HepG2 (cell line): ENCODE results near the gene SLC4A9. TPM values are rescaled to one million over a fixed set of nuclear protein-coding genes. Genes with fewer than 3 reads are reported as not detected.
A peak's percentile ranks its signal among the peaks of the same experiment; 100 is the strongest.

Experiments used
- AGO2 ChIP-seq: fragments of 200-400 bp; formaldehyde crosslinking; optimal IDR thresholded peaks from 2 replicates; pipeline ENCODE3; 2017; ENCODE audit warnings: mild to moderate bottlenecking, low read depth, low read length, moderate library complexity
- ATF7-NPFF ChIP-seq: sonication (generic); formaldehyde crosslinking; IDR thresholded peaks from 2 replicates; pipeline ENCODE4 v1.8.1; 2023; ENCODE audit warnings: mild to moderate bottlenecking, low read depth, missing genetic modification reagents, moderate library complexity
- DNMT1 ChIP-seq: sonication (generic); formaldehyde crosslinking; IDR thresholded peaks from 2 replicates; pipeline ENCODE4 v1.5.1; 2020; ENCODE audit warnings: mild to moderate bottlenecking, missing genetic modification reagents
- HMG20A ChIP-seq: IDR thresholded peaks from 2 replicates; pipeline ENCODE4 v1.6.1; 2016; ENCODE audit warnings: borderline replicate concordance
- HNF4A ChIP-seq: sonication (generic); formaldehyde crosslinking; IDR thresholded peaks from 2 replicates; pipeline ENCODE4 v1.4.0; 2020; ENCODE audit warnings: missing genetic modification reagents
- KDM2A ChIP-seq: sonication (generic); formaldehyde crosslinking; IDR thresholded peaks from 2 replicates; pipeline ENCODE4 v1.4.0; 2020; ENCODE audit warnings: low read depth, missing genetic modification reagents, borderline replicate concordance
- MXI1 ChIP-seq: IDR thresholded peaks from 3 replicates; pipeline ENCODE4 v1.6.1; 2012; ENCODE audit warnings: low read depth, low read length, inconsistent platforms, borderline replicate concordance
- NONO ChIP-seq, 2 experiments: fragments of 450-650 bp in 1 of 2; sonication (generic) in 1 of 2; formaldehyde crosslinking in 1 of 2; IDR thresholded peaks in 1 of 2; conservative IDR thresholded peaks in 1 of 2; 2 replicates each; pipeline versions ENCODE4 v1.6.1 to v1.8.0; 2017 to 2022; ENCODE audit warnings: mild to moderate bottlenecking in 1 of 2, missing genetic modification reagents in 1 of 2, moderate library complexity in 1 of 2
- NR3C1 ChIP-seq: sonication (generic); formaldehyde crosslinking; IDR thresholded peaks from 2 replicates; pipeline ENCODE4 v1.4.0; 2020; ENCODE audit warnings: missing genetic modification reagents
- POGZ ChIP-seq: sonication (generic); formaldehyde crosslinking; IDR thresholded peaks from 2 replicates; pipeline ENCODE4 v1.4.0; 2020; ENCODE audit warnings: mild to moderate bottlenecking, missing genetic modification reagents
- RFX5 ChIP-seq: IDR thresholded peaks from 2 replicates; pipeline ENCODE4 v1.6.1; 2011; ENCODE audit warnings: low read depth, low read length, improper control_type of control experiment
- SALL1 ChIP-seq: sonication (generic); formaldehyde crosslinking; IDR thresholded peaks from 2 replicates; pipeline ENCODE4 v1.8.0; 2022; ENCODE audit warnings: mild to moderate bottlenecking, missing genetic modification reagents
- SMAD3 ChIP-seq: sonication (generic); formaldehyde crosslinking; IDR thresholded peaks from 2 replicates; pipeline ENCODE4 v1.4.0; 2020; ENCODE audit warnings: missing genetic modification reagents
- TBX3 ChIP-seq: fragments of 450-650 bp; IDR thresholded peaks from 2 replicates; pipeline ENCODE4 v1.6.1; 2017; ENCODE audit warnings: antibody characterized with exemption, mild to moderate bottlenecking, inconsistent platforms, borderline replicate concordance
- THAP11 ChIP-seq: IDR thresholded peaks from 2 replicates; pipeline ENCODE4 v1.6.1; 2016; ENCODE audit warnings: missing biosample characterization, missing genetic modification reagents
- TSC22D2 ChIP-seq: sonication (generic); formaldehyde crosslinking; IDR thresholded peaks from 2 replicates; pipeline ENCODE4 v1.5.1; 2020; ENCODE audit warnings: missing genetic modification reagents, mild to moderate bottlenecking, borderline replicate concordance
- ZBTB20 ChIP-seq: sonication (generic); formaldehyde crosslinking; IDR thresholded peaks from 2 replicates; pipeline ENCODE4 v1.8.1; 2023; ENCODE audit warnings: missing genetic modification reagents, low read depth, mild to moderate bottlenecking, borderline replicate concordance
- ZEB1 ChIP-seq: IDR thresholded peaks from 2 replicates; pipeline ENCODE4 v1.6.1; 2012; ENCODE audit warnings: mild to moderate bottlenecking, low read depth, inconsistent platforms; ENCODE audit not compliant: insufficient replicate concordance
- ZFY ChIP-seq: sonication (generic); formaldehyde crosslinking; IDR thresholded peaks from 2 replicates; pipeline ENCODE4 v1.4.0; 2020; ENCODE audit warnings: missing genetic modification reagents
- ZNF121 ChIP-seq: sonication (generic); formaldehyde crosslinking; IDR thresholded peaks from 2 replicates; pipeline ENCODE4 v1.5.0; 2020; ENCODE audit warnings: mild to moderate bottlenecking, missing genetic modification reagents
- ZNF451 ChIP-seq: sonication (generic); formaldehyde crosslinking; IDR thresholded peaks from 2 replicates; pipeline ENCODE4 v1.5.0; 2020; ENCODE audit warnings: mild to moderate bottlenecking, missing genetic modification reagents
- ZNF530 ChIP-seq: sonication (generic); formaldehyde crosslinking; IDR thresholded peaks from 2 replicates; pipeline ENCODE4 v1.5.0; 2020; ENCODE audit warnings: low read depth, mild to moderate bottlenecking, missing genetic modification reagents
- ZNF616 ChIP-seq: sonication (generic); formaldehyde crosslinking; IDR thresholded peaks from 2 replicates; pipeline ENCODE4 v1.5.0; 2020; ENCODE audit warnings: low read depth, mild to moderate bottlenecking, missing genetic modification reagents
- ZNF749 ChIP-seq: sonication (generic); formaldehyde crosslinking; IDR thresholded peaks from 2 replicates; pipeline ENCODE4 v1.8.0; 2022; ENCODE audit warnings: mild to moderate bottlenecking, missing genetic modification reagents, moderate library complexity, borderline replicate concordance
- ZNF841 ChIP-seq: sonication (generic); formaldehyde crosslinking; IDR thresholded peaks from 2 replicates; pipeline ENCODE4 v1.8.1; 2023; ENCODE audit warnings: missing genetic modification reagents, borderline replicate concordance
- polyA plus RNA-seq, 8 experiments: library from polyadenylated mRNA; depleted of rRNA in 3 of 8; stranded (reverse) in 7 of 8; unstranded in 1 of 8; fragments of >200 nt; fragmentation: Illumina TruSeq in 4 of 8; extraction: Trizol in 4 of 8; gene quantifications; 2 replicates each; pipeline versions ENCODE4 v1.2.1 to v1.2.3, GENCODE V29; 2011 to 2016; ENCODE audit warnings: low read depth in 4 of 8, missing spikeins in 1 of 8, mixed read lengths in 1 of 8; ENCODE audit not compliant: insufficient read depth in 1 of 8
- total RNA-seq, 5 experiments: library from RNA; depleted of rRNA; stranded (reverse); fragments of >200 nt; fragmentation: Illumina TruSeq; extraction: Trizol; gene quantifications; 2 replicates each; pipeline ENCODE4 v1.2.3, GENCODE V29; 2016; ENCODE audit warnings: low read depth in 1 of 5
- TF ChIP-seq, protein P1 (sequence below): sonication (generic); formaldehyde crosslinking; IDR thresholded peaks from 2 replicates; pipeline ENCODE4 v1.5.1; 2020; ENCODE audit warnings: missing genetic modification reagents, mild to moderate bottlenecking, borderline replicate concordance
- TF ChIP-seq, protein P2 (sequence below): sonication (generic); formaldehyde crosslinking; IDR thresholded peaks from 2 replicates; pipeline ENCODE4 v1.8.1; 2023; ENCODE audit warnings: mild to moderate bottlenecking, missing genetic modification reagents, borderline replicate concordance
- TF ChIP-seq, protein P3 (sequence below): sonication (generic); formaldehyde crosslinking; IDR thresholded peaks from 2 replicates; pipeline ENCODE4 v1.4.0; 2020; ENCODE audit warnings: mild to moderate bottlenecking, missing genetic modification reagents

The SLC4A9 gene
- total and polyA plus RNA-seq, 2 of the 13 experiments (the other 11 are each of a cell fraction or from before 2014, with no cell fraction given), result not detected

DNA sequence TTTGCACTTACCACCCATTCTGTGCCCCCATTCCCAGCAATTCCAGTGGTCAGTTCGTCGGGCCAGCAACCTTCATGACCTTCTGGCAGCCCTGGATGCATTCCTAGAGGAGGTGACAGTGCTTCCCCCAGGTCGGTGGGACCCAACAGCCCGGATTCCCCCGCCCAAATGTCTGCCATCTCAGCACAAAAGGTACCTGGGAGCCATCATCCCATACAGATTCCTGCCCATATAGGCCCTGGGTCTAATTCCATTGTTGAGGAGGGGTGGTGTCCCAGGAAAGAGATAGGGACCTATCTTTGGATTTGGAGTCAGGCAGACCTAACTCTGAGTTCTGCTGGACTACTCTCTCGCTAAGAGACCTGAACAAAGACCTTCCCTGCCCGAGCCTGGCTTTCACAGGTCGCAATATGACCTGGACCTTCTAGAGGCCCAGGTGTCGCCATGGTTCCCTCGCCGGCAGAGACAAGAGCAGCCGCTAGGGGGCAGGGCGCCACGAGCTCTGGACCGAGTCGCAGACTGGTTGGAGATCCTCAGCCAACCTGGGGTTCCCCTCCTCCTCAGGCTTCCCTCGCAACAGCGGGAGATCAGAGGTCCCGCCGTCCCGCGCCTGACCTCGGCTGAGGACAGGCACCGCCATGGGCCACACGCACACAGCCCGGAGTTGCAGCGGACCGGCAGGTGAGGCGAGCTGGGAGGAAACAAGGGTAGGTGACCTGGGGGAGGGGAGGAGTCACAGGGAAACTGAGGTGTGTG lies 3.1 kb downstream of the SLC4A9 start (continued):
- TF ChIP-seq ZNF121, result 0 out of 2 replicates have a peak, but pooled peaks have one; percentile 26
- peak; percentile 68; the same call in 1 of the 2 replicates for TF ChIP-seq ATF7-NPFF (CRISPR knock-in tag)
- no peak for TF ChIP-seq ZNF841 (CRISPR knock-in tag)
- no peak for TF ChIP-seq TSC22D2
- TF ChIP-seq MXI1, result peak; percentile 48; the same call in 1 of the 3 replicates
- TF ChIP-seq DNMT1, result 0 out of 2 replicates have a peak, but pooled peaks have one; percentile 83
- peak; percentile 77 for TF ChIP-seq SALL1
- TF ChIP-seq ZFY (CRISPR knock-in tag), result peak; percentile 33; the same call in 1 of the 2 replicates
- no peak for TF ChIP-seq AGO2
- peak; percentile 47; the same call in 1 of the 2 replicates for TF ChIP-seq RFX5
- TF ChIP-seq, protein P1, sequence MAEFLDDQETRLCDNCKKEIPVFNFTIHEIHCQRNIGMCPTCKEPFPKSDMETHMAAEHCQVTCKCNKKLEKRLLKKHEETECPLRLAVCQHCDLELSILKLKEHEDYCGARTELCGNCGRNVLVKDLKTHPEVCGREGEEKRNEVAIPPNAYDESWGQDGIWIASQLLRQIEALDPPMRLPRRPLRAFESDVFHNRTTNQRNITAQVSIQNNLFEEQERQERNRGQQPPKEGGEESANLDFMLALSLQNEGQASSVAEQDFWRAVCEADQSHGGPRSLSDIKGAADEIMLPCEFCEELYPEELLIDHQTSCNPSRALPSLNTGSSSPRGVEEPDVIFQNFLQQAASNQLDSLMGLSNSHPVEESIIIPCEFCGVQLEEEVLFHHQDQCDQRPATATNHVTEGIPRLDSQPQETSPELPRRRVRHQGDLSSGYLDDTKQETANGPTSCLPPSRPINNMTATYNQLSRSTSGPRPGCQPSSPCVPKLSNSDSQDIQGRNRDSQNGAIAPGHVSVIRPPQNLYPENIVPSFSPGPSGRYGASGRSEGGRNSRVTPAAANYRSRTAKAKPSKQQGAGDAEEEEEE (CRISPR knock-in tag), result 0 out of 2 replicates have a peak, but pooled peaks have one; percentile 51
- TF ChIP-seq ZNF451 (CRISPR knock-in tag), result 0 out of 2 replicates have a peak, but pooled peaks have one; percentile 48
- TF ChIP-seq ZEB1, result no peak
- no peak for TF ChIP-seq ZNF530 (CRISPR knock-in tag)
- peak; percentile 59; the same call in 1 of the 2 replicates for TF ChIP-seq THAP11
- TF ChIP-seq POGZ (CRISPR knock-in tag), result peak; percentile 65
- no peak for TF ChIP-seq TBX3
- no peak for TF ChIP-seq ZNF749 (CRISPR knock-in tag)
- TF ChIP-seq, protein P2, sequence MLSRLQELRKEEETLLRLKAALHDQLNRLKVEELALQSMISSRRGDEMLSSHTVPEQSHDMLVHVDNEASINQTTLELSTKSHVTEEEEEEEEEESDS, result no peak
- peak; percentile 32; the same call in 1 of the 2 replicates for TF ChIP-seq SMAD3 (CRISPR knock-in tag)
- TF ChIP-seq ZNF616, result no peak; the same call in 1 of the 2 replicates
- no peak for TF ChIP-seq NONO (IDR thresholded peaks at IDR 0.05)
- TF ChIP-seq NONO (CRISPR knock-in tag; conservative IDR thresholded peaks at IDR 0.05), result peak; percentile 76
- no peak for TF ChIP-seq NR3C1 (CRISPR knock-in tag)
- TF ChIP-seq, protein P3, sequence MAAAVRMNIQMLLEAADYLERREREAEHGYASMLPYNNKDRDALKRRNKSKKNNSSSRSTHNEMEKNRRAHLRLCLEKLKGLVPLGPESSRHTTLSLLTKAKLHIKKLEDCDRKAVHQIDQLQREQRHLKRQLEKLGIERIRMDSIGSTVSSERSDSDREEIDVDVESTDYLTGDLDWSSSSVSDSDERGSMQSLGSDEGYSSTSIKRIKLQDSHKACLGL (CRISPR knock-in tag), result no peak
- TF ChIP-seq HNF4A, result peak; percentile 40
- TF ChIP-seq KDM2A (CRISPR knock-in tag), result peak; percentile 81
- peak; percentile 42; the same call in 1 of the 2 replicates for TF ChIP-seq HMG20A
- no peak for TF ChIP-seq ZBTB20 (CRISPR knock-in tag)
